HCT116 (cell line): ENCODE data around the gene ALDH16A1. TPM values are rescaled to one million over a fixed set of nuclear protein-coding genes. Genes with fewer than 3 reads are reported as not detected.

Experiments
- ATAC-seq: fragments of 200-7000 bp; cut with Tn5 transposase; 2 replicates; pipeline ENCODE4 v1.9.1; 2020; ENCODE audit warnings: mild to moderate bottlenecking, moderate library complexity
- BruUV-seq: library from RNA; stranded (reverse); fragments of 400-500 nt; replicated peaks from 2 replicates; lab custom pipeline; 2021; lab: Mats Ljungman, UMichigan
- CTCF ChIA-PET: fragments of 300-600 bp; sonication (Branson Sonifier 250); formaldehyde crosslinking; loops from one replicate; lab custom pipeline; 2021; ENCODE audit warnings: antibody characterized with exemption; lab: Charles Lee
- POLR2A ChIA-PET: fragments of 300-600, 350-600 bp; sonication (Branson Sonifier 250); formaldehyde crosslinking; loops from one replicate; lab custom pipeline; 2021; ENCODE audit warnings: antibody characterized with exemption; lab: Charles Lee
- RAD21 ChIA-PET, 2 experiments: fragments of 300-600 bp; sonication (Branson Sonifier 250); formaldehyde crosslinking; loops; one replicate each; lab custom pipeline; 2023; ENCODE audit warnings: low total read pairs in 2 of 2; ENCODE audit not compliant: uncharacterized antibody in 2 of 2, unreplicated experiment in 2 of 2, low non-redundant PET in 1 of 2; lab: Charles Lee
- DNase-seq: peaks from one replicate; pipeline ENCODE4 v3.0.0-alpha.2; 2010; ENCODE audit warnings: low read depth, low spot score
- H2AFZ ChIP-seq: fragments of 200-600 bp; shearing (Covaris generic), sonication (generic); 2 replicates; pipeline ENCODE4 v1.6.1; 2017; ENCODE audit warnings: low read depth, mixed run types, mixed read lengths, antibody characterized with exemption, low read length; ENCODE audit not compliant: poor library complexity, severe bottlenecking
- H3K27ac ChIP-seq: 2 replicates; pipeline ENCODE4 v1.5.1; 2012; ENCODE audit warnings: low read depth, low read length
- H3K27me3 ChIP-seq: fragments of 200-600 bp; sonication (generic); 2 replicates; pipeline ENCODE4 v1.6.1; 2016; ENCODE audit warnings: mixed run types, low read length, mixed read lengths; ENCODE audit not compliant: insufficient read depth
- H3K36me3 ChIP-seq, 2 experiments: fragments of 200-500 bp in 1 of 2; fragments of 200-600 bp in 1 of 2; sonication (Bioruptor generic) in 1 of 2; sonication (generic) in 1 of 2; 2 replicates each; pipeline versions ENCODE4 v1.5.1 to v1.6.1; 2014 to 2016; ENCODE audit warnings: low read length in 2 of 2, inconsistent platforms in 1 of 2, mixed read lengths in 1 of 2, mixed run types in 1 of 2; ENCODE audit not compliant: insufficient read depth in 2 of 2, control insufficient read depth in 1 of 2
- H3K4me1 ChIP-seq, 2 experiments: fragments of 200-600 bp in 1 of 2; sonication (generic) in 1 of 2; 2 replicates each; pipeline versions ENCODE4 v1.5.1 to v1.6.1; 2012 to 2017; ENCODE audit warnings: low read length in 2 of 2, inconsistent platforms in 1 of 2, mild to moderate bottlenecking in 1 of 2, mixed read lengths in 1 of 2, mixed run types in 1 of 2, moderate library complexity in 1 of 2; ENCODE audit not compliant: insufficient read depth in 2 of 2, control insufficient read depth in 1 of 2
- H3K4me2 ChIP-seq: fragments of 200-600 bp; sonication (generic); 2 replicates; pipeline ENCODE4 v1.6.1; 2017; ENCODE audit warnings: mixed run types, low read length, mixed read lengths
- H3K4me3 ChIP-seq, 2 experiments: fragments of 200-600 bp in 1 of 2; sonication (generic) in 1 of 2; replicated peaks in 1 of 2; 2 replicates each; pipeline ENCODE4 v1.5.1; 2011 to 2016; ENCODE audit warnings: low read length in 2 of 2, control low read depth in 1 of 2, low read depth in 1 of 2, mild to moderate bottlenecking in 1 of 2, mixed read lengths in 1 of 2, mixed run types in 1 of 2
- H3K79me2 ChIP-seq: fragments of 200-600 bp; sonication (generic); 2 replicates; pipeline ENCODE4 v1.6.1; 2017; ENCODE audit warnings: mild to moderate bottlenecking, mixed run types, low read length, moderate library complexity, mixed read lengths; ENCODE audit not compliant: insufficient read depth
- H3K9ac ChIP-seq: fragments of 200-600 bp; sonication (generic); 2 replicates; pipeline ENCODE4 v1.6.1; 2016; ENCODE audit warnings: low read length, mixed read lengths
- H3K9me2 ChIP-seq: fragments of 200-600 bp; sonication (generic), shearing (Covaris generic); 2 replicates; pipeline ENCODE4 v1.6.1; 2017; ENCODE audit warnings: mixed run types, mild to moderate bottlenecking, moderate library complexity; ENCODE audit not compliant: insufficient read depth
- H3K9me3 ChIP-seq, 2 experiments: fragments of 200-500 bp in 1 of 2; fragments of 200-600 bp in 1 of 2; sonication (Bioruptor generic) in 1 of 2; sonication (generic) in 1 of 2; 2 replicates each; pipeline ENCODE4 v1.6.1; 2014 to 2017; ENCODE audit warnings: low read length in 2 of 2, mixed read lengths in 2 of 2, inconsistent platforms in 1 of 2, low read depth in 1 of 2, mild to moderate bottlenecking in 1 of 2, mixed run types in 1 of 2, moderate library complexity in 1 of 2; ENCODE audit not compliant: control insufficient read depth in 1 of 2, insufficient read depth in 1 of 2
- H4K20me1 ChIP-seq: fragments of 200-600 bp; sonication (generic), shearing (Covaris generic); 2 replicates; pipeline ENCODE4 v1.6.1; 2017; ENCODE audit warnings: mixed run types, mild to moderate bottlenecking, moderate library complexity; ENCODE audit not compliant: insufficient read depth
- POLR2A ChIP-seq: IDR thresholded peaks from 2 replicates; pipeline ENCODE4 v1.7.0; 2011; ENCODE audit warnings: borderline replicate concordance; ENCODE audit not compliant: insufficient read depth, insufficient read length; ENCODE audit errors: extremely low read depth
- RAD21 ChIP-seq: IDR thresholded peaks from 2 replicates; pipeline ENCODE4 v1.6.1; 2012; ENCODE audit warnings: low read depth, mild to moderate bottlenecking
- YY1 ChIP-seq: IDR thresholded peaks from 2 replicates; pipeline ENCODE4 v1.6.1; 2011; ENCODE audit warnings: low read length, low read depth, moderate library complexity, mild to moderate bottlenecking; ENCODE audit not compliant: insufficient replicate concordance; ENCODE audit errors: extremely low read depth
- intact Hi-C: fragments of 100-400 bp; cut with micrococcal nuclease; formaldehyde crosslinking; loops from 2 replicates; pipeline ENCODE4 v1.10.0; 2022
- total RNA-seq: library from RNA; stranded (reverse); gene quantifications from one replicate; pipeline ENCODE4 v1.2.1, GENCODE V29; 2021; ENCODE audit not compliant: unreplicated experiment
- TF ChIP-seq, protein P1 (sequence below), 3 experiments: fragments of 200-600 bp in 1 of 3; sonication (generic) in 1 of 3; IDR thresholded peaks in 2 of 3; conservative IDR thresholded peaks in 1 of 3; 2 replicates each; pipeline ENCODE4 v1.5.1; 2012 to 2017; ENCODE audit warnings: low read depth in 2 of 3, low read length in 2 of 3, antibody characterized with exemption in 1 of 3, borderline replicate concordance in 1 of 3, control low read depth in 1 of 3, mild to moderate bottlenecking in 1 of 3, mixed read lengths in 1 of 3, mixed run types in 1 of 3, moderate library complexity in 1 of 3; ENCODE audit not compliant: insufficient read depth in 1 of 3

The ALDH16A1 gene
- total RNA-seq, 1 experiment from 2014 or later: 22.8 TPM

DNA sequence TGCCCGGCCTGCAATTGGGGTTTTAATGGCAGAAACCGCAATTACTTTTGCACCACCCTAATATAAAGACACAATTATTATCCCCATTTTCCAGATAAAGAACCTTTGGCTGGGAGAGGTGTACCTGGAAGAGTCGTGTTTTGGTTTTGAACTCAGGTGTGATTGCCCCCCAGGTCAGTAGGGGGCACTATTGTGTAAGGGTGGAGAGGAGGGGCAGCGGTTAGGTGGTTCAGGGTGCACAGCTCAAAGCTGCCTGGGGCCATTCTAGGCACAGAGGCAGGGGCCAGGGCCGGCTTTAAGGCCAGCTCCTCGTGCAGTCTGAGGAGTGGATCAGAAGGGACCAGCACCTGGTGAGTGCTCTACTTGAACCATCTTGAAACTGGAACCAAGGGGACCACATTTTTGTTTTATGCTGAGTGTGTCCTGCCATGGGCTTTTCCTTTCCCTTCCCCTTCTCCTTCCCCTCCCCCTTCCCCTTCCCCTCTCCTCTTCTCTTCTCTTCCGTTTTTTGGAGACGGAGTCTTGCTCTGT lies 53.6 kb downstream of the ALDH16A1 start:
- no peaks in the 10 kb centered on the region for H3K79me2 ChIP-seq
- H3K27me3 ChIP-seq: no peaks in the 10 kb centered on the region
- DNase-seq (no peak), ATAC-seq (peak; percentile 83)
- H4K20me1 ChIP-seq: no peaks in the 10 kb centered on the region
- H3K27ac ChIP-seq: no peak overlapping the region
- H3K4me2 ChIP-seq: peak overlapping the region; percentile 24; the same call in 1 of the 2 replicates
- H3K9me2 ChIP-seq: no peaks in the 10 kb centered on the region
- TF ChIP-seq YY1: peak; percentile 59
- TF ChIP-seq, protein P1, sequence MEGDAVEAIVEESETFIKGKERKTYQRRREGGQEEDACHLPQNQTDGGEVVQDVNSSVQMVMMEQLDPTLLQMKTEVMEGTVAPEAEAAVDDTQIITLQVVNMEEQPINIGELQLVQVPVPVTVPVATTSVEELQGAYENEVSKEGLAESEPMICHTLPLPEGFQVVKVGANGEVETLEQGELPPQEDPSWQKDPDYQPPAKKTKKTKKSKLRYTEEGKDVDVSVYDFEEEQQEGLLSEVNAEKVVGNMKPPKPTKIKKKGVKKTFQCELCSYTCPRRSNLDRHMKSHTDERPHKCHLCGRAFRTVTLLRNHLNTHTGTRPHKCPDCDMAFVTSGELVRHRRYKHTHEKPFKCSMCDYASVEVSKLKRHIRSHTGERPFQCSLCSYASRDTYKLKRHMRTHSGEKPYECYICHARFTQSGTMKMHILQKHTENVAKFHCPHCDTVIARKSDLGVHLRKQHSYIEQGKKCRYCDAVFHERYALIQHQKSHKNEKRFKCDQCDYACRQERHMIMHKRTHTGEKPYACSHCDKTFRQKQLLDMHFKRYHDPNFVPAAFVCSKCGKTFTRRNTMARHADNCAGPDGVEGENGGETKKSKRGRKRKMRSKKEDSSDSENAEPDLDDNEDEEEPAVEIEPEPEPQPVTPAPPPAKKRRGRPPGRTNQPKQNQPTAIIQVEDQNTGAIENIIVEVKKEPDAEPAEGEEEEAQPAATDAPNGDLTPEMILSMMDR (IDR thresholded peaks at IDR 0.05 in 2 of 3, conservative IDR thresholded peaks at IDR 0.05 in 1 of 3; ENCODE audit: borderline replicate concordance in 1 of 3, insufficient read depth in 1 of 3, low read depth in 2 of 3, low read length in 2 of 3): peak; percentile 94 to 96 (median 95)
- peak; percentile 96 for TF ChIP-seq RAD21
- TF ChIP-seq POLR2A: no peak
- TF ChIP-seq, all 23 proteins: peak for 3
- BruUV-seq: no TSS peak
- Histone ChIP-seq H3K4me3 (no peak overlapping the region), H3K4me1 (peaks cover 5 to 18% of the 10 kb centered on the region in 2 experiments), H2AFZ (no peak overlapping the region), H3K9ac (no peak overlapping the region), H3K9me3 (no peaks in the 10 kb centered on the region), H3K36me3 (no peaks in the 10 kb centered on the region)
- CTCF ChIA-PET: interaction anchor here (0.6 to 3.2 kb wide), 8 partner anchors 13 to 174 kb away, joined by 3 to 47 read pairs (median 4); no protein-coding TSS in a partner anchor
- POLR2A ChIA-PET: interaction anchor here (0.7 to 2.1 kb wide), 4 partner anchors 11 to 366 kb away, joined by 3 to 6 read pairs (median 4); partner anchors contain the start of gene RPS11
- intact Hi-C loops: no loop called here
- RAD21 ChIA-PET: interaction anchor here (0.6 to 1.8 kb wide), 3 partner anchors 40 to 480 kb away, joined by 5 to 12 read pairs (median 8); no protein-coding TSS in a partner anchor
